MM.1S (cell line): ENCODE results near the gene SLC17A7.

Experiments
- CTCF ChIP-seq: fragments of 300-600 bp; sonication (generic); IDR thresholded peaks from 2 replicates; pipeline ENCODE4 v1.5.1; 2016; ENCODE audit warnings: antibody characterized with exemption, low read length, mixed read lengths
- EZH2 ChIP-seq: fragments of 300-600 bp; sonication (generic); optimal IDR thresholded peaks from 2 replicates; pipeline ENCODE3; 2017; ENCODE audit warnings: low read depth, mild to moderate bottlenecking, antibody characterized with exemption, low read length, mixed read lengths

- TF ChIP-seq CTCF: no peak
- no peak for TF ChIP-seq EZH2
These were observed 42.4 kb downstream of the SLC17A7 start for GRCh38 chr19:49398931-49399330.
